Retinal pigment epithelial cell (primary cell): ENCODE data around the gene CUL3.

Experiments
- DNase-seq: peaks from one replicate; pipeline ENCODE4 v3.0.0-alpha.2; 2010; ENCODE audit warnings: low read depth
- H3K4me3 ChIP-seq: 2 replicates; pipeline ENCODE4 v1.5.1; 2011; ENCODE audit warnings: mild to moderate bottlenecking, low read length, control low read depth, moderate library complexity
- CTCF ChIP-seq: conservative IDR thresholded peaks from 2 replicates; pipeline ENCODE4 v1.5.1; 2011; ENCODE audit warnings: low read depth, low read length, control low read depth, inconsistent platforms

Gene CUL3

DNA sequence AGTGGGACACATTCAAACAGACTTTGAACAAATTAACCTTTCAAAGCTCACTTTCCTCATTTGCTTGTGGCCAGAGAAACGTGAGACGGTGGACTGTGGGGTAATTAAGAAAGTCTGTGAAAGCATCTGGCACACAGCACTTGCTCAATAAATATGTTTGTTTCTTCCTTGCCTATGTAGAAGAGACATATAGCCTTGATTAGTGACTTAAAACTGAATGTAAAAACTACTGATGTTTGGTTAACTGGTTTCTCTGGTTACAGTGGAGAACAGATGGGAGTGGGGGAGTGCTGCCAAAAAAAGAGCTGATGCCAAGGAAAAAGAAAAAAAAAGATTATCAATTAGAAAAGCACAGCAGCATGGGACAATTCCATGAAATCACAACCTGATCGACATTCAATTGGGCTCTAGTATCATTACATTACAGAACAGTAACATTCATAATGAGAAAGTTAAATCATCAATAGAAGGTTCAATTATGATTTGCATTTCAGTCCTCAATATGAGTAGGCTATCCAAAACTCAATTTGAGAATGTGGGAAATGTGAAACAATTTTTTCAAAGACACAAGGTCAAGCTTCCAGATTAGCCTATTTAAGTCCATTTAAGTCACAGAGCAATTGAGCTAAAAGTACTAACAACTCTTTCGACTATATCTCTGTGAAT is 14.7 kb downstream of the CUL3 start:
- no peak overlapping the region for H3K4me3 ChIP-seq
- no peak for DNase-seq
- no peak for TF ChIP-seq CTCF

DNA sequence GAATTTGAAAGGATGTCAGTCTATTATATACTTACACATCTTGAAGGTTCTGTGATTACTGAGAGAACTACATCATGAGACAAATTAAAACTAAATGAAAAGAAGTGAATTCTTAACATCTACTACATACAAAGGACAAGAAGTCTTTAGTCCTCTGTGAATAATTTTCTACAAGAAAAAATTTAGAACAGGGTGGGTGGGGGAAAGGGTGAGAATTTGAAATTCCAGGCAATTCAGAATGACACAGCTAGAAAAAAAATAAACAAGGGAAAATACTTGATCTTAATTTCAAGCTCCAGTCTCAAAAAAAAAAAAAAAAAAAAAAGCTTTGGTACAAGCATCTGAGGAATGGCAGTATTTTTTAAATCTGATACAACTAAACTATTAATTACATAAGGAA is 15.5 kb downstream of the CUL3 start:
- no peak overlapping the region for H3K4me3 ChIP-seq
- no peak for TF ChIP-seq CTCF
- DNase-seq = no peak

DNA sequence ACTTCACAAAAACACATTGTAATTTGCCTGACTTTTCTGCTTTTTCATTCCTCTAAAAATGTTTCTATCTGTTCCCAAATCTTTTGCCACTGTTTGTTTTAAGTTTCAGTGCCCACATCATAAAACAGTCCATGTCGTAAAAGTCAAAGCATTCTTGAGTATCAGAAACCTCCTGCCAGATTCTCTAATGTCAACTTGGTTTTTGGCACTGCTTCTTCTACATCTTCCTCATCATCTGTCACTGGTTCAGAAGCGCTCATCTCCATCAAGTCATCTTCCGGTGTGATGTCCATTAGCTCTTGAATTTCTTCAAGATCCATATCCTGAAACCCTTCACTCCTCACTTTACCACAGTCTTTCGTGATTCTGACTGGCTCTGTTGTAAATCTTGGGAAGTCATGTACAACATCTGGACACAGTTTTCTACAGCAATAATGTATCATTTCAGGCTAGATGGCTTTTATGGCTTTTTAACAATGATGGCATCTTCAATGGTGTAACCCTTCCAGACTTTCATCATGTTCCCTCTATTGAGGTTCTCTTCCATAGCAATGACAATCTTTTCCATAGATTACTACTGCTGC is 19.6 kb downstream of the CUL3 start:
- TF ChIP-seq CTCF = no peak
- H3K4me3 ChIP-seq = no peak overlapping the region
- no peak for DNase-seq

DNA sequence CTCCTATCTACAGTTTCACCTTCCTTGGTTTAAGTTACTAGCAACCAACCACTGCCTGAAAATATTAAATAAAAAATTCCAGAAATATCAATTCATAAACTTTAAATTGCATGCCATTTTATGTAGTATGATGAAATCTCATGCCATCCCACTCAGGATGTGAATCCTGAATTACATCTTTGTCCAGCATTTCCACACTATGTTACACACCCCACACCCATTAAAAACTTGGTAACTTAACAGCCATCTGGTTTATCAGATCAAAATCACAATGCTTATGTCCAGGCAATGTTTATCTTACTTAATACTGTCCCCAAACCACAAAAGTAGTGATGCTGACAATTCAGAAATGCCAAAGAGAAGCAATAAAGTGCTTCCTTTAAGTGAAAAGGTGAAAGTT is 21.6 kb downstream of the CUL3 start:
- no peak for DNase-seq
- no peak overlapping the region for H3K4me3 ChIP-seq
- no peak for TF ChIP-seq CTCF

DNA sequence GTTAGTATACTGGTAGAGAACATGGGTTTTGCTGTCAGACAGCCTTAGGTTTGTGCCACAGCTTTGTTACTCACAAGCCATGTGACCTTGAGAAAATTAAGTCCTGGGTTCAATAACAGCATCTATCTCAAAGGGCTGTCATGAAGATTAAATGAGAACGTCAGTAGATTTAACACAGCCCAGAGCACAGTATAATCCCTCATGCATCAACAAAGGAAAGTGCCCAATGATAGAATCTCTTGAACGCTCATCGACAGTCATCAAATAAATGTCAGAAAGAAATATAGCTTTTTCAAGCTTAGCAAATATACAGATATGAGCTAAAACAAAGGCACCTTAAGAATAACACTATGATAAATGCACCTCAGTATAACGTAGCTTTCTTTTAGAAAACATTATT is 22.3 kb downstream of the CUL3 start:
- no peak overlapping the region for H3K4me3 ChIP-seq
- TF ChIP-seq CTCF = no peak
- DNase-seq = no peak

DNA sequence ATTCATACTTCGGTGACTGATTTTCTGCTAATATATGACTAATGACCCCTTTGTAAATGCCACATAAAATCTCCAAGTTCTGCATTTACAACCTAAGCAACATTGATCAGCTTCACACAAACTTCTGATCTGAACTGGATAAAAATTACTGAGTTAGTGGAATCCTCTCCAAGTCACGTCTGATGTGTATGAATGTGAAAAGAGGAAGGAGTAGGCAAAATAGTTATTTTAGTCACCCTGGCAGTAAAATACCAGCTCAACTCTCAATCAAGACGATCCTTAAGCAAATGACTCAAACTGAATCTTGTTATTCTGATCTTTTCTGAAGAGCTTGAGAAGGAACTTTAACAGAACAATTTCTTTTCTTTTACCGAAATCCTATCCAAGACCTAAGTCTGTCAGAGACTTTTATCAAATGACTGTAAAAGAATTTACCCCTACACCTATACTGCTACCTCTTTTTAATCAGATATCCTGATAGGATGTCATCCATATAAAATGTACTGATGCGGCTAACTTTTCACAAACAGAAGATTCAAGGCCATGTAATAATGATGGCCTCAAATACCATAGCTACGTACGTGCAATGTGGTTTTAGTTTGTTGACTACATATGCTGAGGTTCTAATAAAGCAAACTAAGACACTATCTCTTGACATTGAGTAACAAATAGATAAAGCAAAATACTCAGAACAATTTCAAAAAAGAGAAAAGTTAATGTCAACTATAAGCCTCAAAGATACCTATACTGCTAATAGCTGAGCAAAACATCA is 23.7 kb downstream of the CUL3 start:
- no peak for TF ChIP-seq CTCF
- no peak for DNase-seq
- H3K4me3 ChIP-seq = no peak overlapping the region
